GM21526 (cell line): ENCODE measurements around the gene TMA16.

Experiments
- ATAC-seq: cut with Tn5 transposase; IDR thresholded peaks from one replicate; pipeline ENCODE4 v1.9.1; 2021; ENCODE audit warnings: moderate library complexity; ENCODE audit not compliant: unreplicated experiment, low FRiP score

Gene TMA16

GRCh38 chr4:163558539-163559044 lies 64.1 kb downstream of the TMA16 start:
- peak; percentile 57 for ATAC-seq

GRCh38 chr4:163562496-163562895 lies 68.0 kb downstream of the TMA16 start:
- no peak for ATAC-seq

- ATAC-seq: no peak
Measured at GRCh38 chr4:163563592-163563991, 69.1 kb downstream of the TMA16 start.

GRCh38 chr4:163564221-163564720 lies 69.8 kb downstream of the TMA16 start:
- ATAC-seq: no peak

GRCh38 chr4:163565226-163566135 lies 71.0 kb downstream of the TMA16 start:
- no peak for ATAC-seq

- ATAC-seq: no peak
Measured at GRCh38 chr4:163566257-163566796, 71.8 kb downstream of the TMA16 start.

GRCh38 chr4:163568843-163569242 lies 74.4 kb downstream of the TMA16 start:
- peak; percentile 91 for ATAC-seq
